Activated gamma-delta T cell treated with Interleukin-2 at 50 U/mL for 16 hours (primary cell): ENCODE measurements around the gene ALOX5AP.
"Not testable (repeated sequence)": the region's sequence is repeated elsewhere in the genome, so short reads cannot be mapped to it uniquely, and the experiment has no call there.

Experiments used
- DNase-seq: peaks from one replicate; pipeline ENCODE4 v3.0.0-alpha.2; 2020

Gene ALOX5AP

GRCh38 chr13:30739237-30739528 is 3.8 kb downstream of the ALOX5AP start:
- DNase-seq, result no peak

DNA sequence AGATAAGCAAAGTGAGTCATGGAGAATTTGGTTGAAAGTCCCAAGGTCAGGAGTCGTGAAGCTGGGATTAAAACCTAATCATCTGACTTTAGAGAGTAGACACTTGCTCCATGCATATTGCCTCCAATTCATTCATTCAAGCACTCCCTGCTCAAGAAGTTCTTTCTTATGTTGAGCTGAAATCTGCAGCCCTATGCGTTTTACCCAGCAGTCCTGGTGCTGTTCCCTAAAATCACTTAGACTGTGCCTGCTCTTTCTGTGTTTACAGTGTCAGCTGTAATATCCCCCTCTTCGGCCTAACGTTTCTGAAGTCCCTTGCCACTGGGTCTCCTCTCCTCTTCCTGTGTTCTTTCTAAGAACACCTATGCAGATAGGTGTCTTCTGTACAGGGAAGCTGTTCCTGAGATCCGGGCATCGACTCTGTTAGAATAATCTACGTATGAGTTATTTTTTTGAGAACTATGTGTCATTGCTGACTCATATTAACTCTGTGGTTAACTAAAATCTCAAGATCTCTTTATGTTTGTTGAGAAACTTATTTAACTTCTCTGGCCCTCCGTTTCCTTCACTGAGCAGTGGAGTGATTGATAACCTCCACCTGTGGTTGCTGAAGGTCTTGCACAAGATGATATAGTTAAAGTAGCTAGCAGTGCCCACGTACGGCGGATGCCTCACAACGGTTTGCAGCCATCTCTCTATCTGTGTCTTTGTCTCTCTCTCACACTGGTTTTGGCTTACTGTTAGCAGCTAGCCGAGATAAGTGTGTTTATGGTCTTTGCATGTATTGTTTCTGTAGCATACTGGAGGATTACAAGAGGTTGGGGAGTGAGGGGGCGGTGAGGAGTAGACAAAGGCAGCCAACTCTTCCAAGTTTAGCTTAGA is 4.7 kb downstream of the ALOX5AP start:
- peak; percentile 61 for DNase-seq

- no peak for DNase-seq
These were observed 7.6 kb downstream of the ALOX5AP start for GRCh38 chr13:30742901-30743300.

GRCh38 chr13:30743319-30744055 is 8.1 kb downstream of the ALOX5AP start:
- no peak for DNase-seq

DNA sequence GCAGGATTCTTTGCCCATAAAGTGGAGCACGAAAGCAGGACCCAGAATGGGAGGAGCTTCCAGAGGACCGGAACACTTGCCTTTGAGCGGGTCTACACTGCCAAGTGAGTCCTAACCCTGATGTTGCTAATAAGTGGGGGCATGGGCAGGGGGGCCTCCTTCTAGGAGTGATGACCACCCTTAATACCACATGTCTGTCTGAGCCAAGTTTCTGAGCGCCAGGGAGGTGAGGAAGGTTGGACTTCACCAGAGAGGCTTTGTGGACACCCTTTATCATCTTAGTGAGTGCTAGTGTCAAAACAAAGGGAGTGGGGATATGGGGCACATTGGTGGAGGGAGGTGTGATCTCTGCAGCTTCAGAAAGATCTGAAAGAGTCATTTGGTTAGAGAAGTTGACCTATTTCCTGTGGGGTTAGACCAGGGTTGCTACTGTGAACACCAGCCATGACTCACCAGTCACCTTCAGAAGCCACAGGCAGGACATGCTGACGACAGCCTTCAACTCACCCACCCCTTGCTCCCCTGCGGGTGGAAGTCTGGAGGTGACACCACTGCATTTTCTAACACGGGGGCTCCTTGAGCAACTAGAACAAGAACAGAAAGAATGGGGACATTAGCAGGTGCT is 8.8 kb downstream of the ALOX5AP start:
- DNase-seq, result peak; percentile 89

DNA sequence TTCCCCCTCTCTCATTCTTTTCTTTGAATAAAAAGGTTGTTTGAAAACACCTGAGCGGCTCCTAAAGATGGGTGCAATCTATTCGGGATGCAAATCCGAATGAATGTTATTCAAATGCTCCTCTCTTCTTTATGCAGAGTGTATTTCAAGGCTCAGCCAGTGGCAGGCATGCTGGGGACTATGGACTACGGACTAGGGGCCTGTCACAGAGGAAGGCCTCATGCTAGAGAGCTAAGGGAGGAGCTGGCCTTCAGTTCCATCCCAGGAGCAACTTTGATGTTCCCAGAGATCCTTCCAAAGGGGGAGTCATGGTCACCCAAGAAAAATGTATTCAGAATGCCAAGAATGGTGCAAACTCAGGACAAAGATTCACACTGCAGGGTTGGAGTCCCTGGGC is 9.3 kb downstream of the ALOX5AP start:
- no peak for DNase-seq

DNA sequence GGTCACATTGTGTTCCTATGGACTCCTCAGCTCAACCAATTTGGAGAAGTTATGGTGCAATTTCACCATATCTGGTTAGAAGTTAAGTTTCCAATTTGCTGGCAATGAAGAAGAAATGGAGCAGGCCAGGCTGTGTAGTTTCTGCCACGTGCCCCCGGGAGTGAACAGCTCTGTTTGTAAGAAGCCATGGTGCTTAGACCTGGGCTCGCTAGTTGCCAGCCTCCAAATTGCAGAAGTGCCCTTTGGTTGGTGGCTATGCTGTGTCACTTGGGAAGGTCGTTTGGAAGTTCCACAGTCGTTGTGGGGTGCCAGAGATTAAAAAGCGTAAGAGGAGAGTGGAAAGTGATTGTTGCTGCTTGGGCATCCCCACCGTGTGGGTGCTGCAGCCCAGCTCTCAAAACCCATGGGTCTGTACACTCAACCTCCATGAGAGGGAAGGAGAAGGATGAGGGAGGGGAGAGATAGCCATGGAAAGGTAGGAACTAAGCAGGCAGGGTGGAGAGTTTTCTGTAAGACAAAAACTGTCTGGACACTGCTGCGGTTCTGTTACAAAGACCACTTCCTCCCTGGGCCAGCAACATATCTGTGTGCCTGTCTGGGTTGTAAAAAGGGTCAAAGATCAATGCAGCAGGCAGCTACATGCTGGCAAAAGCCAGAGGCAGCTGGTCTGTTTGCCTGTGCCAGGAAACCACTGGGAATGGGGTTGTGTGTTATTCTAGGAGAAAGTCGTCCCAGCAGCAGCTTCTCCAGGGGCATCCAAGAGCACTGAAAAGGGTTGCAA is 10.8 kb downstream of the ALOX5AP start:
- DNase-seq, result no peak

DNA sequence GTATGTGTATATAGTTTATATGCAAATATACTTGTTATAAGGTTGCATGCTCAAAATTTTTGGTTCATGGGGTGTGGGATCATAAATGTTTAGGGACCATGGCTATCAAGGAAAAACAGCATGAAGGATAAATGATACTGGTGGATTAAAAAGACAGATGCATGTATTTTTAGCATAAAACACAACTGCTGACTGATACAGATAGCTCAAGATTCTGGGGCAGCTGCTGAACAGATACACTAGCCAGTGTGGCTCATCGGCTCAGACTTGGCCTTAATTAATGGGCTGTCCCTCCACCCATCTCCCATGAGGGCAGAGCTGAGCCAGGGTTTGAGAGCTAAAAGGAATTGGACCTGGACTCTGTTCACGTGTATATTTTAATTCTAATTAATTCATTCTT is 11.4 kb downstream of the ALOX5AP start:
- DNase-seq, result no peak

- DNase-seq, result not testable (repeated sequence)
These were observed 12.5 kb downstream of the ALOX5AP start for GRCh38 chr13:30747845-30748244.

DNA sequence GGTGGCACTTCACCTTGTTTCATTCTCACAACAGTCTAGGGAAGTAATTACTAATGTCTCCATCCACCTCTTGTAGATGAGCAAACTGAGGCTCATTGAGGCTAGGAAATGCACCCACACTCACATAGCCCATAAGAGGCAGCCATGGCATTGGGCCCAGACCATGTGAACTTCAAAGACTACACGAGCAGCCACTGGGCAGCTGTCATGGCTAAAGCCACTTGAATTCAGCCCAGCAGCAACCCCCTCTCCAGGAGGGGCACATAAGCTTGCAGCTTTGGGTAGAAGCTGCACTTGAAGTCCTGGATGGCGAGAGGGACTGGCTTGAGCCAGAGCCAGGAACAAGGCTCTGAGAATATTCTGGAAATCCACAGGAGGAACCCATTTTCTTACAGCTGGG is 13.4 kb downstream of the ALOX5AP start:
- DNase-seq, result no peak

GRCh38 chr13:30750036-30750435 is 14.7 kb downstream of the ALOX5AP start:
- no peak for DNase-seq

DNA sequence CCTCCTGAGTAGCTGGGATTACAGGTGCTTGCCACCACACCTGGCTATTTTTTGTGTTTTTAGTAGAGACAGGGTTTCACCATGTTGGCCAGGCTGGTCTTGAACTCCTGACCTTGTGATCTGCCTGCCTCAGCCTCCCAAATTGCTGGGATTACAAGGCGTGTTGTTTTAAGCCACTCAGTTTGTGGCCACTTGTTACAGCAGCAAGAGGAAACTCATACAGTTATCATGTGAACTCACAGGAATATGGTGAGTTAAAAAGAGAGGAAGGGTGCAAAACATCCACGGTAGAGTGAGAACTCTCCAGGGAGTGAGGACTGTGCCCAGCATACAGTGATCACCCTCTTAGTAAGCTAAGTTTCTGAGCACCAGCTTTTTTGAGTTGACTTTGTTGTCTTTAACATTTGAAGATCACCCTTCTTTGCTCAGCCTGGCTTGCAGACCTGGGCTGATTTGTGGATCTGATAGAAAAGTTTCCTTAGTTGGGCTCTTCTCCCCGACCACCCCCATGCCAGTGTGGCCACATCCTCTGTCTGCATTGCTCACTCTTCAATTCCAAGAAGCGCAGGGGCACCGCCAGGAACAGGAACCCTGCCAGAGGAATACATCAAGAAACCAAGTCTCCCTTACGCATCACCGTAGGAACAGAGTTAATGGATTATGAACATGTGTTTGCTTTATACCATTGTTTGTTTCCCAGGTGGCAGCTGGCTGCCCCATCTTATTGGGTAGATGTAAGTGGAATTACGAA is 16.0 kb downstream of the ALOX5AP start:
- no peak for DNase-seq

DNA sequence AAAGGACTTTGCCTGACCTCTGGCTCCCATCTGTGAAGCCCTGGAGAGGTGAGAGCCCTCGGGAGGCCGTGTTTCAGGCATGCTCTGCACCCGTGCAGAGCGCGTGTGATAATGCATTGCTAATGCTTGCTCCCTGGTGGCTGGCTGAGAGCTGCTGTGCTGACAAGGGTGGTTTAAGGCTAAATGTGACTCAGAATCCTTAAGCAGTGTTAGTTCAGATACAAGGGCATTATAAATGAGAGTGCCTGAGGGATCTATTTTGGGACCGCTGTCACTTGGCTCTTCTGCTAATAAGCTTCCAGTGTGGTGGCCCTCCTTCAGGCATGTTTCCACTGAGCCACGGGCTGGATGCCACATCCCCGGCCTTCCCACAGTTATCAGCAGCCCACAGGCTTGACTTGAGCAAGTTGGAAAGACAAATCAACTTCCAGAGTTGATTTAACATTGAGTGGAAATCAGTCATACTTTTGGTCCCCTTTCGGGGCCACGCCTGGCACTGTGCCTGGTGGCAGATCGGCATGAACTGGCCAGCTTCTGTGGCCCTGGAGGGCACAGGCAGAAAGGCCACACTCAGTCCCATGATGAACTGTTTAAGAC is 17.0 kb downstream of the ALOX5AP start:
- no peak for DNase-seq

DNA sequence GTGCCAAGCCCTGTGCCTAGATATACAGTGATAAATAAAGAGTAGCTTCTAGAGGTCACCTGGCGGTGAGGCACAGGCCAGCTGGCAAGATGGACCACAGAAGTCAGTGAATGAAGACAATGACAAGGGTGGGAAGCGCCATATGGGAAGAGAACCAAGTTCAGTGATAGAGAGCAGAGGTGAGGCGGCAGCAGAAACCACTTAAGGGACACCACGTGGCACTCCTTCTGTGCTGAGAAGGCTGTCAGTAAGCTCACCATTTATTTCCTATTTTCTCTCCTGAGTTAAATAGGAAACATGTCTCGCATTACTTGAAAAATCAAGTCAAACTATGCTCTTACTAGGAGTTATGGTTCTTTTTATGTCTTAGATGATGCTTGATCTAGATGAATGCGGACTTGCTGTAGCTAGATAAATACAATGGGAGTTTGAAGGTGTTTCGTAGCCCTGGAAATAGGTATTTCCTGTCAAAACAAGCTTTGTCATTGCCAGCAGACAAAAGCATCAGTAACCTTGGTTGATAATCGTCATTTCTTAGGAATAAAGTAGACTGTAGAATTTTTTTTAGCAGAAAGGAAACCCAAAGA is 17.8 kb downstream of the ALOX5AP start:
- no peak for DNase-seq

- no peak for DNase-seq
These were observed 20.3 kb downstream of the ALOX5AP start for GRCh38 chr13:30755678-30756077.

GRCh38 chr13:30757026-30757742 is 21.8 kb downstream of the ALOX5AP start:
- DNase-seq, result no peak

GRCh38 chr13:30759748-30760147 is 24.4 kb downstream of the ALOX5AP start:
- no peak for DNase-seq

DNA sequence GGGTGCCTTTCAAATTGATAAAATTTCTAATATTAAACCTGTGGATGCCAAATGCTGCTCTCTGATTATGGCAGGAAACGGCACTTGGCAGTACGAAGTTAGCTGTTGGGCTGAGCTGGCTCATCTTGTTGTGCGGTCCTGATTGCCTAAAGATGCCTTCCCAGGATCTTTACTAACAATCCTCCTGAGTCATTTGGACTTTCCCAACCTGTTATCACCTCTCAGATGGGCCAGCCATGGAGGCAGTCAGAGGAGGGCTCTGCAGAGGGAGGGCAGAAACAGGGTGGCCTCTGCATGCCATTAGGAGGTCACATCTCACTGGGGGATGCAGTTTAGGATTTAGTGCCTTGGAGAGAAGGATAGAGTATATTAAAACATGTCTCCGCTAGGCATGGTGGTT is 27.3 kb downstream of the ALOX5AP start:
- DNase-seq, result no peak

DNA sequence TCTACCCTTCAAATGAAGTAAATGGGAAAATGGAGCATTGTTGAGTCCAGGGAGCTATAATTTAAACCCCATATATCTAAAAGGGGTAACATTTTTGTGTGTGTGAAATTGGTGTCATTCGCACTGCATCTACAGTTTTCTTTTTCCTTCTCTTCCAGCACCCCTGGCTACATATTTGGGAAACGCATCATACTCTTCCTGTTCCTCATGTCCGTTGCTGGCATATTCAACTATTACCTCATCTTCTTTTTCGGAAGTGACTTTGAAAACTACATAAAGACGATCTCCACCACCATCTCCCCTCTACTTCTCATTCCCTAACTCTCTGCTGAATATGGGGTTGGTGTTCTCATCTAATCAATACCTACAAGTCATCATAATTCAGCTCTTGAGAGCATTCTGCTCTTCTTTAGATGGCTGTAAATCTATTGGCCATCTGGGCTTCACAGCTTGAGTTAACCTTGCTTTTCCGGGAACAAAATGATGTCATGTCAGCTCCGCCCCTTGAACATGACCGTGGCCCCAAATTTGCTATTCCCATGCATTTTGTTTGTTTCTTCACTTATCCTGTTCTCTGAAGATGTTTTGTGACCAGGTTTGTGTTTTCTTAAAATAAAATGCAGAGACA is 28.6 kb downstream of the ALOX5AP start:
- no peak for DNase-seq

GRCh38 chr13:30766231-30766630 is 30.9 kb downstream of the ALOX5AP start:
- no peak for DNase-seq
